ENCODE data around the gene H6PD. TPM values are rescaled to one million over a fixed set of nuclear protein-coding genes. Genes with fewer than 3 reads are reported as not detected.

H6PD gene
- total and polyA plus RNA-seq, 7 donors: 5.8 to 56.8 (median 23.4) TPM

- Histone ChIP-seq H3K27ac (no peak overlapping the region), H3K27me3 (ENCODE audit: insufficient read depth in 3 of 3, low read length in 2 of 3) (peaks cover 0 to 40% (median 5%) of the 10 kb centered on the region in 3 donors), H3K36me3 (ENCODE audit: insufficient read depth in 1 of 2, low read depth in 1 of 2) (no peaks in the 10 kb centered on the region), H3K4me1 (peaks cover 5% of the 10 kb centered on the region), H3K9me3 (no peaks in the 10 kb centered on the region), H3K4me3 (no peak overlapping the region)
- no peak for TF ChIP-seq CTCF (IDR thresholded peaks at IDR 0.05)
- ATAC-seq (no peak), DNase-seq (no peak)
- intact Hi-C loops (cut with DNase I): no loop called here
- 82 to 90% (median 87%) methylated on average over 7 of the region's 7 CpGs for WGBS, 3 donors
These were observed 30.3 kb upstream of the H6PD start for GRCh38 chr1:9204156-9204720.

GRCh38 chr1:9207086-9207485 is 27.5 kb upstream of the H6PD start:
- H3K9me3 ChIP-seq: no peaks in the 10 kb centered on the region
- 74 to 94% (median 80%) methylated on average over 5 of the region's 5 CpGs for WGBS, 3 donors
- no peaks in the 10 kb centered on the region for H3K36me3 ChIP-seq (ENCODE audit: insufficient read depth in 1 of 2, low read depth in 1 of 2)
- no peaks in the 10 kb centered on the region for H3K4me1 ChIP-seq
- no peak for DNase-seq
- no peak for ATAC-seq
- H3K4me3 ChIP-seq: no peak overlapping the region
- no peak overlapping the region for H3K27ac ChIP-seq
- no peak for TF ChIP-seq CTCF (IDR thresholded peaks at IDR 0.05)
- H3K27me3 ChIP-seq (ENCODE audit: insufficient read depth in 3 of 3, low read length in 2 of 3): peaks cover 0 to 19% (median 5%) of the 10 kb centered on the region in 3 donors
- intact Hi-C loops (cut with DNase I): no loop called here

- intact Hi-C loops (cut with DNase I): no loop called here
- Histone ChIP-seq H3K27ac (no peak overlapping the region), H3K4me1 (no peaks in the 10 kb centered on the region), H3K36me3 (ENCODE audit: insufficient read depth in 1 of 2, low read depth in 1 of 2) (no peaks in the 10 kb centered on the region), H3K9me3 (no peaks in the 10 kb centered on the region), H3K27me3 (ENCODE audit: insufficient read depth in 3 of 3, low read length in 2 of 3) (peaks cover 0 to 14% (median 3%) of the 10 kb centered on the region in 3 donors), H3K4me3 (no peak overlapping the region)
- DNase-seq: no peak
- ATAC-seq: no peak
- 91 to 94% (median 93%) methylated on average over 5 of the region's 5 CpGs for WGBS, 3 donors
- no peak for TF ChIP-seq CTCF (IDR thresholded peaks at IDR 0.05)
These were observed 26.9 kb upstream of the H6PD start for GRCh38 chr1:9207715-9208114.

- TF ChIP-seq CTCF (IDR thresholded peaks at IDR 0.05): no peak
- WGBS, 3 donors: 72 to 75% (median 72%) methylated on average over 13 of the region's 13 CpGs
- Histone ChIP-seq H3K9me3 (no peaks in the 10 kb centered on the region), H3K4me1 (no peaks in the 10 kb centered on the region), H3K36me3 (ENCODE audit: insufficient read depth in 1 of 2, low read depth in 1 of 2) (no peaks in the 10 kb centered on the region), H3K27ac (no peak overlapping the region), H3K27me3 (ENCODE audit: insufficient read depth in 3 of 3, low read length in 2 of 3) (peaks cover 0 to 3% (median 0%) of the 10 kb centered on the region in 3 donors), H3K4me3 (no peak overlapping the region)
- intact Hi-C loops (cut with DNase I): no loop called here
- DNase-seq (no peak), ATAC-seq (no peak)
These were observed 23.2 kb upstream of the H6PD start for GRCh38 chr1:9211291-9211811.

- no peaks in the 10 kb centered on the region for H3K9me3 ChIP-seq
- WGBS, 3 donors: 83 to 88% (median 83%) methylated on average over 3 of the region's 3 CpGs
- no peak for TF ChIP-seq CTCF (IDR thresholded peaks at IDR 0.05)
- H3K4me3 ChIP-seq: no peak overlapping the region
- ATAC-seq (no peak), DNase-seq (no peak)
- no peaks in the 10 kb centered on the region for H3K4me1 ChIP-seq
- H3K36me3 ChIP-seq (ENCODE audit: insufficient read depth in 1 of 2, low read depth in 1 of 2): no peaks in the 10 kb centered on the region
- H3K27ac ChIP-seq: no peak overlapping the region
- peaks cover 0 to 3% (median 0%) of the 10 kb centered on the region in 3 donors for H3K27me3 ChIP-seq (ENCODE audit: insufficient read depth in 3 of 3, low read length in 2 of 3)
- intact Hi-C loops (cut with DNase I): no loop called here
These were observed 21.8 kb upstream of the H6PD start for GRCh38 chr1:9212735-9213134.
